ENCODE data around the gene BRPF1.

DNA sequence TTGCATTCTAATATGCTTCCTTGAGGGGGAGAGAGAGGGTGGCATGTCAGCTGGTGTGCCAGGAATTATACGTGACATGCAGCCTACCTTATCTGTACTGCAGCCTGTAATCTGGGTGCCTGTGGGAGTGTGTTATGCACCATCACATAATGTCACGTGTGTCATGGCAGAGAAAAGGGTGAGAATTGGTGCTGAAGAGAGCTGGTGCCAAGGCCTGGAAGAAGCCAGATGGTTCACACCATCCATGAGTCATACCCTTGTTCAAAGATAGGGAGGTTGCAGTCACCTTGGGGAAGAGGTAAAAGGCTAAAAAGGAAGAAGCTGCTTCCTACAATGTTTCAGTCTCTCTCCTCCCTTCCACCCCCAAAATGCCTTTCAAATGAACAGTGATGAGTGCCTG lies 5.3 kb downstream of the BRPF1 start:
- TF ChIP-seq, protein P1, sequence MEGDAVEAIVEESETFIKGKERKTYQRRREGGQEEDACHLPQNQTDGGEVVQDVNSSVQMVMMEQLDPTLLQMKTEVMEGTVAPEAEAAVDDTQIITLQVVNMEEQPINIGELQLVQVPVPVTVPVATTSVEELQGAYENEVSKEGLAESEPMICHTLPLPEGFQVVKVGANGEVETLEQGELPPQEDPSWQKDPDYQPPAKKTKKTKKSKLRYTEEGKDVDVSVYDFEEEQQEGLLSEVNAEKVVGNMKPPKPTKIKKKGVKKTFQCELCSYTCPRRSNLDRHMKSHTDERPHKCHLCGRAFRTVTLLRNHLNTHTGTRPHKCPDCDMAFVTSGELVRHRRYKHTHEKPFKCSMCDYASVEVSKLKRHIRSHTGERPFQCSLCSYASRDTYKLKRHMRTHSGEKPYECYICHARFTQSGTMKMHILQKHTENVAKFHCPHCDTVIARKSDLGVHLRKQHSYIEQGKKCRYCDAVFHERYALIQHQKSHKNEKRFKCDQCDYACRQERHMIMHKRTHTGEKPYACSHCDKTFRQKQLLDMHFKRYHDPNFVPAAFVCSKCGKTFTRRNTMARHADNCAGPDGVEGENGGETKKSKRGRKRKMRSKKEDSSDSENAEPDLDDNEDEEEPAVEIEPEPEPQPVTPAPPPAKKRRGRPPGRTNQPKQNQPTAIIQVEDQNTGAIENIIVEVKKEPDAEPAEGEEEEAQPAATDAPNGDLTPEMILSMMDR (IDR thresholded peaks at IDR 0.05; ENCODE audit: insufficient read depth, low read depth, low read length), result no peak
- no peak for TF ChIP-seq EZH2 (IDR thresholded peaks at IDR 0.05; ENCODE audit: insufficient read depth, low read length)

All from astrocyte (in vitro differentiated cells and primary cell).